C4-2B (cell line): ENCODE results near the gene ARMC3.

Source experiments
- CTCF ChIP-seq: fragments of 450-650 bp; conservative IDR thresholded peaks from 2 replicates; pipeline ENCODE4 v1.5.1; 2017; ENCODE audit warnings: mild to moderate bottlenecking
- ZFX ChIP-seq: fragments of 450-650 bp; IDR thresholded peaks from 2 replicates; pipeline ENCODE4 v1.6.1; 2017

- TF ChIP-seq CTCF, result no peak
- TF ChIP-seq ZFX, result no peak
These were observed 127.8 kb downstream of the ARMC3 start for GRCh38 chr10:23055424-23056185.
